ENCODE results near the gene DDX24.
A peak's percentile ranks its signal among the peaks of the same experiment; 100 is the strongest.
"Not testable (repeated sequence)": the region's sequence is repeated elsewhere in the genome, so short reads cannot be mapped to it uniquely, and the experiment has no call there.

The DDX24 gene

GRCh38 chr14:94077823-94078222 is 3.2 kb downstream of the DDX24 start:
- no peak for DNase-seq (ENCODE audit: low read depth)

GRCh38 chr14:94077111-94077821 is 3.7 kb downstream of the DDX24 start:
- no peak for DNase-seq (ENCODE audit: low read depth)

- no peak for DNase-seq (ENCODE audit: low read depth)
These were observed 6.0 kb downstream of the DDX24 start for GRCh38 chr14:94075008-94075407.

- no peak for DNase-seq (ENCODE audit: low read depth)
These were observed 6.5 kb downstream of the DDX24 start for GRCh38 chr14:94074534-94074933.

DNA sequence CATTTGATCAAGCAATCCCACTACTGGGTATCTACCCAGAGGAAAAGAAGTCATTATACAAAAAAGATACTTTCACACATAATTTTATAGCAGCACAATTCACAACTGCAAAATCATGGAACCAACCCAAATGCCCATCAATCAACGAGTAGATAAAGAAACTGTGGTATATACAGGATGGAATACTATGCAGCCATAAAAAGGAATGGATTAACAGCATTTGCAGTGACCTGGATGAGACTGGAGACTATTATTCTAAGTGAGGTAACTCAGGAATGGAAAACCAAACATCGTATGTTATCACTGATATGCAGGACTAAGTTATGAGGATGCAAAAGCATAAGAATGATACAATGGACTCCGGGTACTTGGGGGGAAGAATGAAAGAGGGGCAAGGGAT is 8.9 kb downstream of the DDX24 start:
- not testable (repeated sequence) for DNase-seq (ENCODE audit: low read depth)

- DNase-seq (ENCODE audit: low read depth) = no peak
These were observed 14.8 kb downstream of the DDX24 start for GRCh38 chr14:94066089-94066676.

DNA sequence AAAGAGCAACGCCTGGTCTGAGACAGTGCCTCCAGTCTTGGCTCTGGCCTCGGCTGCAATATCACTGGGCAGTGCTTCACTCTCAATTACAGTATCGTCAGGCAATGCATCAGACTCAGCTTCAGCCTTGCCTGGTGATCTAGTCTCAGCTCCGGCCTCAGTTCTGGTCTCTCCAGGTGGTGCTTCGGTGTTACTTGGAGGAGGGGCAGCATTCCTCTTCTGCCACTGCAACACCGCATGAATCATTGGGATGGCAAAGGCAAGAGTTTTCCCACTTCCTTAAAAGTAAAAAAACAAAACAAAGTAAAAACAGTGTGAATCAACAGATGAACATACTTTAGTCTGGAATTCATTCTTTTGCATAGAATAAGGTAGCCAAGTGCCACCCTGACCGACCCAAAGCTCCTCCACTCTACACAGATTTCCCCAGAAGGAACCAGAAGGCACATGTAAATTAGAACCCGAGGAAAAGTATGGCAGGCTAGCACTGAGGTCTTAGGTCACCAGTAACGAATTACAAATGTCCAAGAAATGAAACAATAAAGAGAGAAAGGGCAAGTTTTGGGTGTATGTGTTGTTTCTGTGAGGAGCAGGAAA is 18.6 kb downstream of the DDX24 start:
- peak; percentile 62 for DNase-seq (ENCODE audit: low read depth)

- no peak for DNase-seq (ENCODE audit: low read depth)
These were observed 21.0 kb downstream of the DDX24 start for GRCh38 chr14:94059998-94060397.

- DNase-seq (ENCODE audit: low read depth) = no peak
These were observed 22.3 kb downstream of the DDX24 start for GRCh38 chr14:94058674-94059138.

DNA sequence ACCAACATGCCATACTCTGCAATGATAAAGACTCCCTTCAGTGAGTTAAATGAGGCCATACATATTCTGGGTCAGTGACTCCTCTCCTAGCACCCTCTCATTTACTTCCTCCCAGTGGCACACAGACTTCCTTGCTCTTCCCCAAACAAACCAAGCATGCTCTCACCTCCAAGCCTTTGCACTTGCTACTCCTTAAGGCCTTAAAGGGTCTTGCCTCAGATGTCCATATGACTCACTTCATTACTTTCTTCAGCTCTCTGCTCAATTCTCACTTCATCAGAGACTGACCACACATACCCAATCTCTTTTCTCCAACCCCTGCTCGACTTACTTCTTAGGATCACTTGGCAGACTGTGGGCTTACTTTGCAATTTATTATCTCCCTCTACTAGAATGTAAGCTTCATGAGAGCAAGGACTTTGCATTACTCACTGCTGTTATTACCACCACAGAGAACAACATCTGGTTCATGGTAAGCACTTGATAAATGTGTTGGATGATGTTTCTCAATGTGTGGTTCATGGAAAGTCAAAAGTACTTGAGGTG is 22.8 kb downstream of the DDX24 start:
- peak; percentile 8 for DNase-seq (ENCODE audit: low read depth)

- DNase-seq (ENCODE audit: low read depth) = peak; percentile 17
These were observed 24.3 kb downstream of the DDX24 start for GRCh38 chr14:94056579-94057308.

DNA sequence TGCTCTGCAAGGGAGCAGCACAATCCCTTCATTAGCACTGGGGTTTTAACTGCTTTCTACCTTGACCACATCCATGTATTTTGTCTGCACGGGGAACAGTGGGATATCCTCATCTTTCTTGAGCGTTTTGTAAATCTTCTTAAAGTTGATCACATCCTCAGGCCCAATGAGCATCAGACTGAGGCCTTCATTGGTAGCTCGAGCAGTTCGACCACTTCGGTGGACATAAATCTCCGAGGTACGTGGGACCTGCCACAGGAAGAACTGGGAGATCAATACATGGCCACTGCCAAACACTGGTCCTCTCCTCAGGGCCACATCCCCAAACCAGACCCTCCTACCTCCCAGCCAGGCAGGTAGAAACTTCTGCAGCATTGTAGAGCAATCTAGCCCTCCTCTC is 26.1 kb downstream of the DDX24 start:
- no peak for DNase-seq (ENCODE audit: low read depth)

DNA sequence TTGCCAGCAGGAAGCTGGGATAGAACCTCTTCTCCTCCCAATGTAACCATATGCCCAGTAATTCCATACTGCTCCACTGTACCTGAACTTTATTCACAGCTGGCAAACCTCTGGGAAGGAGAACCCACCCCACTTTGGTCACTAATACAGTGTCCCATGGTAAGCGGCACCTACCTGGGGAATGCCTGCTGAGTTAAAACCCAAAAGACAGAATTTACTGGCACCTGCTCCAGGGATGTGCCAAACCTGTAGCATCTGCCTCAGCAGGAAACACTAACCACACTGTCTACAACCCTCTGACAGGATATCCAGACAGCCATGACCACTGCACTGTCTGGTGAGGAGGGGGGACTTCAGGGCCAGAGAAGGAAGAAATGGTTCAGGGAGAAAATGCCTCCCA is 26.6 kb downstream of the DDX24 start:
- no peak for DNase-seq (ENCODE audit: low read depth)

DNA sequence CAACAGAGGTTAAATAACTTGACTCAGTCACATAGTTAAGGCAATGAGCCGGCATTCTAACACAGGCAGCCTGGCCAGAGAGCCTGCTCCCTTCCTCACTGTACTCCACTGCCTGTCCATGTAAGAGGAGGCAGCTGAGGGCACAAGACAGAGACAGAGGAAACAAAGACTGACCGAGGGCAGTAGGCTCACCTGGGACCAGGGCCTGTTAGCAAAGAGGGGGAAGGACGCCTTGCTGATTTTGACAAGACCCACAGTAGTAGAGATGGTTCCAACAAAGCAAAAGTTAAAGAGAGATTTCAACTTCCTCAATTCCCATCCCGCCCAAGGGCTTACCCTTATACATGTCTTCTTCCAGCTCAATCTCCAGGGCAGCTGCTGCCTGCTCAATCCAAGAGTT is 28.3 kb downstream of the DDX24 start:
- DNase-seq (ENCODE audit: low read depth) = no peak

GRCh38 chr14:94052199-94052598 is 28.8 kb downstream of the DDX24 start:
- DNase-seq (ENCODE audit: low read depth) = no peak

GRCh38 chr14:94051779-94052178 is 29.2 kb downstream of the DDX24 start:
- no peak for DNase-seq (ENCODE audit: low read depth)

DNA sequence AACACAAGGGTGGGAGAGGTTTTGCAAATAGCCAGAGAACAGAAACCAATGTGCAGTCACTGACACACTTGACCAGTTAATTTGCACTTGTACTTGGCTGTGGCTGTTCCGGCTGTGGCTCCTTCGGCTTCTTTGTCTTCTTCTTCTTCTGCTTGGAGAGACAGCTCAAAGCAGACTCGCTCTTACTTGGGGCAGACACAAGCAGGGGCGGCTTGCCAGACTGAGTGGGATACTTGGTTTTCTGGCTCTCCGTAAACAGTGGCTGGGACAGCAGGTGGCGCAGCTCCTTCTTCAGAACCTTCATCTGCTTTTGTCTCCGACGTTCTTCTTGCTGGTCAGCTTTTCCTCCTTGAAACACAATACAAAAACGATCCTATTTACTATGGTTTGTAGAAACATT is 29.9 kb downstream of the DDX24 start:
- peak; percentile 42 for DNase-seq (ENCODE audit: low read depth)

DNA sequence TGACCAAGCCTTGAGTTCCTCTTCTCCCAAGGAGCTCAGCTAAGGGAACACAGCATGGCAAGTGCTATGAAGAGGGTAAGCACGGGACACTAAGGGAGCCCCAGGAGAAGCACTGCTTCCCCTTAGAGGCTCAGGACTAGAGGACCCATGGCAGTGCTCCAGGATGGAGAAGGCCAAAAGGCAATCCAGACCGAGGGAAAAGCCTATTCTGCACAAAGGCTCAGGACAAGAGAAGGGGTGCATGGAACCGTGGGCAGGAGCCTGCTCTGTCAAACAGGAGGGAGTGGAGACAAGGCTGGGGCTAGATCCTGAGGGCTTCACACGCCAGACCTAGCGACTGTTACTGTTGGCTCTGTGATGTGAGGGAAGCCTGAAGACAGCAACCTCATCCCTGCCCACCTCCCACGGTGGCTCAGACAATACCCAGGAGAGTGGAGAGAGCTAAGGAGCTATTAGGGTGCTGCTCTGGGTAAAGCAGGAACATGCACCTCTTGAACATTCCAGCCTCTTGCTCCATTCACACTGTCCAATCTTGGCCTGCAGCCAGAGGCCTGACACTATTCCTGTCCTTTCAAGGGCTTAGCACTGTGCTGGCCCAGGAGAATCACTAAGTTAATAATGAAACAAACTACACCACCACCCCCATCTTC is 30.6 kb downstream of the DDX24 start:
- no peak for DNase-seq (ENCODE audit: low read depth)

- no peak for DNase-seq (ENCODE audit: low read depth)
These were observed 31.4 kb downstream of the DDX24 start for GRCh38 chr14:94049625-94050023.

DNA sequence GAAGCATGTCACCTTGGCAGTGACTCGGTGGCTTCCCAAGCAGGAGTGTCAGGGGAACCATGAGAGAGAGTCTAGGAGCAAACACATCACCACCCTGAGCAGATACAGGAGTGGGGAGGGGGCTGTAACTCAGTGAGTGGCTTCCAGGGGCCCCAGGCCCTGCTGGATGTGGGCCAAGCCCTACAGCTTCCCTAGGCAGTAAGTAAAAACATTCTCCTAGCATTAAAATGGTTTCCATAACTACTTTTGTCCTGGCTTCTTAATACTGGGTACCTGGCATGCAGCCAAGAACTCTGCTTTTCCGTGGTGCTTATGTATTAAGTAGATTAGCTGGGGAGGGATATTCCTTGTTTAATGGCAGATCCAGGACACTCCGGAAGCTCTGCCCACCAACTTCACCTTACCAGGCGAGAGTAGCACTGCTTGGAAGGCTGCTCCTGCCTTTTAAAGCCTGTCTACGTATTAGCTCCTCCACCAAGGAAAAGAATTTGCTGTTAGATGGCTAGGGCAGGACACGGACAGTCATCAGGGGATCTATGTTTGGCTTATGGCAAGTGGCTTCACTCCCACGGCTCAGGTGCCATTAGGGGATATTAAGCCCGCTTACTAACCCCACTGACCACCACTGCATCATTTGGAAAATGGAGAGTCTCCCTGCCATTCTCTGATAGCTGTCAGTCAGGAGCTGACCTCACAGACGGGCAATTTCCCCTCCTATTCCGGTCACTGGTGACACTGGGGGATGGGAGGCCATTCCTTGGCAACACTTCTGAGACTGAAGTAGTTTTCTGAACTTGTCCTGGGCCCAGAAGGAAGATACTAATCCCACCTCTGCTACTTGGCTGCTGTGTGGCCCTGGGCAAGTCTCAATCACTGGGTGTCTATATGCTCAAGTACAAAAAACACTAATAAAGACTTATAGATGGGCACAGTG is 32.0 kb downstream of the DDX24 start:
- no peak for DNase-seq (ENCODE audit: low read depth)

DNA sequence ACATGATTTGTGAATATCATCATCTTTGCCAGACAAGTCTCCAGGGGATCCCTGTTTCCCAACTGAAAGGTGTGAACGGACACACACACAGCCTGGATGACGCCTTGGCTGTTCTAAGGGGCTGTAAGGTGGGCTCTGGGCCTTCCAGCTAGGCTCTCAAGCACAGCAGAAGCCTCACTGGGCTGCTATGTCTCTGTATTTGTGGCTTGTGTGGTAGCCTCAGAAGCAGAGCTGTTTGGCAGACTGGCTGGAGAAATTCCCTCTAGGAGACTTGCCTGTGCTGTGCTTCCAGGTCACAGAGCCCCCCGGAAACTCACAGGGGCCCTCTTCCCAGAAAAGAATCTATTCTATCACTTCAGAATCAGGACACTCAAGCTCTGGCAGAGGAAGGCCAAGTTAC is 33.4 kb downstream of the DDX24 start:
- no peak for DNase-seq (ENCODE audit: low read depth)
